CD4-positive, alpha-beta T cell treated with Interleukin-1 beta for 1 hour (primary cell): Measurements from ENCODE around the gene NECTIN3.
A peak's percentile ranks its signal among the peaks of the same experiment; 100 is the strongest.

Experiments
- DNase-seq, 2 donors: peaks; one replicate each; pipeline ENCODE4 v3.0.0-alpha.2; 2020 to 2022

The NECTIN3 gene

DNA sequence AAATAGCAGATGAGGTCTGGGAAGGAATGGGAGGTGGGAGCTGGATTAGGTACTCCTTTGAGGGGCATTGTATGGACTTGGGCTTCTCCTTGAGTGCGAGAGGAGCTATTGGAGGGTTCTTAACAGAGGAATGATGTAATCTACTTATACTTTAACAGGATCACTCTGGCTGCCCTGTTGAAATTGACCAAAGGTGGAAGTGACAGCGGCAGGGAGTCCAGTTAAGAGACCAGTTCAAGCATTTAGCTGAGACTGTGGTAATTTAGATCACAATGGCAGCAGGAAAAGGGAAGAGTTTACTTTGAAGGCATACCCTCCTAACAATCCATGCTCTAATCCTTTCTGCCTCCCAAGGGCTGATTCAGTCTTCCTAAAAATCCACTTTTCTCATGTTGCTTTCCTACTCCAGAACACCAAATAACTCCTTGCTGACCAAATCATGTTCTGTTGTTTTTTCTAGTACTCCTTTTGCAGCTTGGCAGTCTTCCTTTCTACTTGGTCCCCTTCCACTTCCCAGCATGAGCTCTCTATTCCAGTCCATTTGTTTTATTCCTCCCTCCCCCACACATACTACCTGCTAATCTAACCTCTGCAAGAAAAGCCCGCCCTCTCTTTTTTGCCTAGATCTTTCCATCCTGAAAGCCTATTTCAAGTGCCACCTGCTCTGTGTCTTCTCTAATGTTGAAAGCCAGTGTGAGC is 139.4 kb downstream of the NECTIN3 start:
- no peak for DNase-seq

DNA sequence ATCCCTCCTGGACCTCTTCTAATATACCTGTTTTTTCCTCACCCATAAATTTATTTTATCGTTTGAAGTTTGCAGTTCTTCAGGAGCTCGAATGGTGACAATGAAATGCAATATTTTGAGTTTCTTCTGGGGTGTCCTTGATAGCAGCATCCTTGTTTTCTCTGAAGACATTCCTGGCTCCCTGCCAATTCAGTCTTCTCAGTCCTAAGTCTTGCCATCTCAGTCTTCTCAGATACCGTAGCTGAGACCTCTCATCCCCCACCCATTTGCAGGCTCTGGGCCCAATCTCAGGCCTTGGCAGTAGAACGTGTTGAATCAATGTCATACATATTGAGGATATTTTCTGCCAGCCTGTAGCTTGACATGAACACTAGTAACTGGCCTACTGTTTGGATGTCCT is 140.9 kb downstream of the NECTIN3 start:
- DNase-seq: no peak

DNA sequence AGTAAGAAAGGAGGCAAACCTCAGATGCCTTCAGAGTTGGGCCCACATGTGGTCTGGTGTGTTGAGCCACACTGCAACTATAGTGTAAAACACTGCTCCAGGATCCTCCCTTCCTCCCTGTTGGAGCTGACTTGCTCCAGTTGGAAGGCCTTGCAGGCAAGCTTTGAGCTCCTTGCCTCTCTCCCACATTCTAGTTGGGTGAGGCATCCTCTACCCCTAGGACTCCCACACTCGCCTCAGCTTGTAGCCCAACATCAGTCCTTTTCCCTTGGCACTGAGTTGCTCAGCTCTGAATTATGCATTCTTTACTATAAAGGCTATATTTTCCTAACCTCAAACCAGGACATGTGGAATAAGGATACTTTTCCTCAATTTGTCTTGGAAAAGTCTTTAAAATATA is 143.9 kb downstream of the NECTIN3 start:
- no peak for DNase-seq

DNA sequence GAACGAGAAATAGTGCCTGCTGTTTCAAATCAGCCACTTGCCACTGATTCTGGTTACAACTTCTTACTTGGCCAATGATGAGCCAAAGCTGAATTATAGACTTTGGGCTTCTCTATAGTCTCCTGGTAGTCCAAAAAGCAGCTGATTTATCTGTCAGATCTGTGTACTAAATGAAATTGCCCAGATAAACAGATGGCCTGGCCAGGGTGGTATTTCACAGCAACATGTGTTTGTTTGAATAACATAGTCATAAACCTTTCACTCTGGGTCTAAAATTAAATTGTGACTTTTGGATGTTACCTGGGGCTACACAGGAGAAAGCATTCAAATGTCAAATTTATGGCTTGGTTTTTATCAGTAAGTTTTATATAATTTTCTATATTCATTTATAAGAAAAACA is 147.0 kb downstream of the NECTIN3 start:
- no peak for DNase-seq

DNA sequence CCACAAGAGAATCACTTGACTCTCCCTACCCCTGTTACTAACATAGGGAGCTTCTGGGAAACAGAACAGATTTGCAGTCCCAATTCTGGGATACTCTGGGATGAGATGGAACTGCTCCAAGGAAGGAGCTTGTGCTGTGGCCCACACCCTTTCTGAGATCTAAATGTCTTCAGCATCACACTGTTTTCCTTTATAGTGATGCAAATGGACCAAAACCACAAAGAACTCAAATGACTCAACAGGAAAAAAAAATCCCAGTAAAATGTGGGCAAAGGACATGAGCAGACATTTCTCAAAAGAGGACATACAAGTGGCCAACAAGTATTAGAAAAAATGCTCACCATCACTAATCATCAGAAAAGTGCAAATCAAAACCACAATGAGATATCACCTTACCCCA is 155.6 kb downstream of the NECTIN3 start:
- DNase-seq: no peak

DNA sequence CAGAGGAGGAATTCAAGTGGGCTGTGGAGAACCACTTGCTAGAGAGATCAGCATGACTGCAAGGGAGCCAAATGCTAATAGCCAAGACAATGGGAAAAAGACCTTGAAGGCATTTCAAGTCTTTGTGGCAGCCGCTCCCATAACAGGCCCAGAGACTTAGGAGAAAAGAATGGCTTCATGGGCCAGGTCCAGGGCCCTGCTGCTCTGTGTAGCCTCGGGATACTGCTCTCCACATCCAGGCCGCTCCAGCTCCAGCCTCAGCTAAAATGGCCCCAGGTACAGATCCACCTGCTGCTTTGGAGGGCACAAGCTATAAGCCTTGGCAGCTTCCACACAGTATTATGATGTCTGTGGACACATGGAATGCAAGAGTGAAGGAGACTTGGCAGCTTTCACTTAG is 157.7 kb downstream of the NECTIN3 start:
- no peak for DNase-seq

DNA sequence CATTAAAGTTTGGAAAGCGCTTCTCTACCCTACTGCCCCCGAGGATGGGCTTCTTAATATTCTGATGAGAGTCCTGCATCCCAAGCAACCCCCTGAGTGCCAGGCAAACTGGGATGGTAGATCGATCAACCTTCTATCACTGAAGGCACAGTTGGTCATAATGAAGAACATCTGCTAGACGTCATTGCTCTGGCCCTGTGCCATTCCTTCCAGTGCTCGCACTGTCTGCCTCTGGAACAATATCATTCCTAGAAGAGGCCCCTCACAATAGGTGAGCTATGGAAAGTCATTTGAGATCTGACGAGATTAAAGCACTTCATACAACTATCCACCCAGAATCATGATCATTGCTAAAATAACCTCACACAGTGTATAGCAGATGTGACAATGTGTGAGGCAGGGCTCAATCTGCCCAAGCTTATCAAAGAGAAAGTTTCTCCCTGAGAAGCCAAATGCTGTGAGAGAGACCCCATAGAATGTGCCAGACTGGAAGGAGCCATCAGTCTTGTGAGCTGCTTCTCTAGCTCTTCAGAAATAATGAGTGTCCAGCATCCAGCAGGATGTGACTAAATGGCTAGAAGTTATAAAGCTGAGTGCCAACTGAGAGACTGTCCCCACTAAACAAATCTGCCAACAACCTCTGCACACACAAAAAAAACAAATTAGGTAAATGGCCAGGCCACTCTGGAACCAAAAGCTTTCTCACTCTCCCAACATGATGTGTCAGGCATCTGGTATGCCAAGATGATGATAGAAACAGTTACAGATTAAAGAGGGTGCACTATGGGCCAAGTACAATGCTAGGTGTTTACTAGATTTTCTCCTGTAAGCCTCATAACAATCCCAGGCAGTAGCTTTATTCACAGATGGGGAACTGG is 165.5 kb downstream of the NECTIN3 start:
- no peak for DNase-seq

DNA sequence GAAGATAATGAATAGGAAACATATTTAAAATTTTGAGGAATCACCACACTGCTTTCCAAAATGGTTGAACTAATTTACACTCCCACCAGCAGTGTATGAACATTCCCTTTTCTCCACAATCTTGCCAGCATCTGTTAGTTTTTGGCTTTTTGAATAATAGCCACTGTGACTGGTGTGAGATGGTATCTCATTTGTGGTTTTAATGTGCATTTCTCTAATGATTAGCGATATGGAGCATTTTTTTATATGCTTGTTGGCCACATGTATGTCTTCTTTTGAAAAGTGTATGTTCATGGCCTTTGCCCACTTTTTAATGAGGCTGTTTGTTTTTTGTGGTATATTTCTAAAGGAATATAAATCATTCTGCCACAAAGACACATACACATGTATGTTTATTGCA is 166.3 kb downstream of the NECTIN3 start:
- no peak for DNase-seq

DNA sequence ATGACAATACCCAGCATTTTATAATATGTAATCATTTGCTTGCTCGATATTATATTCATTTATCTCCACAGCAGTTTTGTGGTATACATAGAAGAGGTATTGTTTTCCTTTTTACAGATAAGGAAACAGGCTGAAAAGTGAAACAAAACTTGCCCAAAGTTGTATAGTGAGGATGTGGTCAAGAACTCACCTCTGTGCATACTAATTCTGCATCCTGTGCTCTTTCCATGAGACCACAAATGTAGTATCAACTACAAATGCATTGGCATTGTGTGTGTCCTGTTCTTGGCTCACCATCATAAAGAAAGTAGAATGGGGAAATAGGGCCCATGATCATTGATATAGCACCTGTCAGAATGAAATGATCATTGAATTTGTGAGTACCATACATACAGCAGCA is 167.3 kb downstream of the NECTIN3 start:
- peak in 1 of 2 donors; percentile 49 for DNase-seq

DNA sequence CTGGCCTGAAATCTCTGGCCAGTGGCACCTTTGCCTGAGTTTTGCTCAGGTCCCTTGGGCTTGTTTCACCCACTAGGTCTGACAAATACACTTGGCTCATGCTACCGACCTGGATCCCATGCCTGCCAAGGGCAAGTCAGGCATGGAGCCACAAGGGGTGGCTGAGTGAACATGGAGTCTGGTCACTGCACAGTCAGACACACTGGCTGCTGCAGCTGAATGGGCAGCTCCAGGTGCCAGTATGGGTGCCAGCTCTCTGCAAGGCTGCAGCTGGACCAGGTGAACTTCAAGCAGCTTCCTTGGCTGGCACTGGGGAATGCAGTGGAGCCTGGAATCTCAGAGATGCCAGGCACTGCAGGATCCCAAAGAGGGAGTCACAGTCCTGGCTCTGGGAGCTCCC is 170.3 kb downstream of the NECTIN3 start:
- DNase-seq: no peak
